Right atrium auricular region (tissue), 2 donors: ENCODE results near the gene SCO1. TPM values are rescaled to one million over a fixed set of nuclear protein-coding genes. Genes with fewer than 3 reads are reported as not detected.
"Not testable (repeated sequence)": the region's sequence is repeated elsewhere in the genome, so short reads cannot be mapped to it uniquely, and the experiment has no call there.

Experiments used
- DNase-seq: peaks from one replicate; pipeline ENCODE4 v3.0.0-alpha.2; 2019; ENCODE audit warnings: low spot score
- H3K27ac ChIP-seq, 2 donors: fragments of 200-600 bp; sonication (generic); 1 replicate in 1 of 2; 2 replicates in 1 of 2; pipeline ENCODE4 v1.5.1; 2016 to 2019
- H3K27me3 ChIP-seq, 2 donors: fragments of 200-600 bp; sonication (generic); one replicate each; pipeline versions ENCODE4 v1.5.1 to v1.6.0; 2017 to 2019
- H3K36me3 ChIP-seq: fragments of 200-600 bp; sonication (generic); one replicate; pipeline ENCODE4 v1.5.1; 2016
- H3K4me1 ChIP-seq, 2 donors: fragments of 200-600 bp; sonication (generic); one replicate each; pipeline versions ENCODE4 v1.5.1 to v1.6.0; 2017 to 2019
- H3K4me3 ChIP-seq, 2 donors: fragments of 200-600 bp; sonication (generic); 1 replicate in 1 of 2; 2 replicates in 1 of 2; pipeline ENCODE4 v1.5.1; 2017 to 2019; ENCODE audit warnings: mild to moderate bottlenecking in 1 of 2, moderate library complexity in 1 of 2
- H3K9me3 ChIP-seq, 2 donors: fragments of 200-600 bp; sonication (generic); one replicate each; pipeline ENCODE4 v1.5.1; 2019
- total RNA-seq, 2 donors: library from RNA; depleted of rRNA; stranded (reverse); fragments of >200 nt; gene quantifications; one replicate each; pipeline ENCODE4 v1.1.0, GENCODE V29; 2016
- TF ChIP-seq, protein P1 (sequence below), 2 donors: fragments of 200-600 bp; sonication (generic); IDR thresholded peaks; one replicate each; pipeline ENCODE4 v1.5.1; 2019; ENCODE audit warnings: antibody characterized with exemption in 2 of 2

SCO1 gene
- total RNA-seq, 2 donors from 2014 or later = 14.6 to 21.6 TPM

GRCh38 chr17:10735821-10736220 lies 38.5 kb upstream of the SCO1 start:
- H3K27me3 ChIP-seq = no peaks in the 10 kb centered on the region
- H3K27ac ChIP-seq = no peak overlapping the region
- TF ChIP-seq, protein P1, sequence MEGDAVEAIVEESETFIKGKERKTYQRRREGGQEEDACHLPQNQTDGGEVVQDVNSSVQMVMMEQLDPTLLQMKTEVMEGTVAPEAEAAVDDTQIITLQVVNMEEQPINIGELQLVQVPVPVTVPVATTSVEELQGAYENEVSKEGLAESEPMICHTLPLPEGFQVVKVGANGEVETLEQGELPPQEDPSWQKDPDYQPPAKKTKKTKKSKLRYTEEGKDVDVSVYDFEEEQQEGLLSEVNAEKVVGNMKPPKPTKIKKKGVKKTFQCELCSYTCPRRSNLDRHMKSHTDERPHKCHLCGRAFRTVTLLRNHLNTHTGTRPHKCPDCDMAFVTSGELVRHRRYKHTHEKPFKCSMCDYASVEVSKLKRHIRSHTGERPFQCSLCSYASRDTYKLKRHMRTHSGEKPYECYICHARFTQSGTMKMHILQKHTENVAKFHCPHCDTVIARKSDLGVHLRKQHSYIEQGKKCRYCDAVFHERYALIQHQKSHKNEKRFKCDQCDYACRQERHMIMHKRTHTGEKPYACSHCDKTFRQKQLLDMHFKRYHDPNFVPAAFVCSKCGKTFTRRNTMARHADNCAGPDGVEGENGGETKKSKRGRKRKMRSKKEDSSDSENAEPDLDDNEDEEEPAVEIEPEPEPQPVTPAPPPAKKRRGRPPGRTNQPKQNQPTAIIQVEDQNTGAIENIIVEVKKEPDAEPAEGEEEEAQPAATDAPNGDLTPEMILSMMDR (IDR thresholded peaks at IDR 0.05) = no peak
- H3K4me3 ChIP-seq = no peak overlapping the region
- peaks cover 0 to 4% of the 10 kb centered on the region in 2 donors for H3K4me1 ChIP-seq
- DNase-seq = peak; percentile 52
- no peaks in the 10 kb centered on the region for H3K36me3 ChIP-seq
- H3K9me3 ChIP-seq = no peaks in the 10 kb centered on the region

GRCh38 chr17:10735251-10735650 lies 37.9 kb upstream of the SCO1 start:
- Histone ChIP-seq H3K27me3 (no peaks in the 10 kb centered on the region), H3K4me1 (peaks cover 0 to 4% of the 10 kb centered on the region in 2 donors), H3K27ac (no peak overlapping the region), H3K9me3 (no peaks in the 10 kb centered on the region), H3K4me3 (no peak overlapping the region), H3K36me3 (no peaks in the 10 kb centered on the region)
- no peak for DNase-seq
- TF ChIP-seq, protein P1 (IDR thresholded peaks at IDR 0.05) = no peak

DNA sequence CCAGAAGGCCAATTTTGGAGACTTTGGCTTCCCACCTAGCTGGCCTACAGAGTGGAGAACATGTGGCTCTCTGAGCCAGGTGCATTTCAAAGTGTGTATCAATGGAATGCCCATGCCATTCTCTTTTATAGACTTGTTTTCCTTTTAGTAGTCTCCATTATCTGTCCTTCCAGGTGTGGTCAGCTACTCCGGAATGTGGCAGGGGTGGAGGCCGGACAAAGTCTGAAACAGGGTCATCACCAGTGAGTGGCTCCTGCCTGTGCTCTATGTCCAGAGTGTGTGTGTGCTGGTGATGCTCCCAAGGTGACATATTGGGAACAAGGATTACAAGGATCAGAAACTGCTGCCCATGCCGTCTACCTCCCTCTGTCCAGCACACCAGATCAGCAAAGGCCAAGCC lies 36.3 kb upstream of the SCO1 start:
- Histone ChIP-seq H3K9me3 (no peaks in the 10 kb centered on the region), H3K36me3 (no peaks in the 10 kb centered on the region), H3K27ac (no peak overlapping the region), H3K27me3 (no peaks in the 10 kb centered on the region), H3K4me3 (no peak overlapping the region), H3K4me1 (peaks cover 0 to 11% of the 10 kb centered on the region in 2 donors)
- DNase-seq = peak; percentile 56
- TF ChIP-seq, protein P1 (IDR thresholded peaks at IDR 0.05) = no peak

DNA sequence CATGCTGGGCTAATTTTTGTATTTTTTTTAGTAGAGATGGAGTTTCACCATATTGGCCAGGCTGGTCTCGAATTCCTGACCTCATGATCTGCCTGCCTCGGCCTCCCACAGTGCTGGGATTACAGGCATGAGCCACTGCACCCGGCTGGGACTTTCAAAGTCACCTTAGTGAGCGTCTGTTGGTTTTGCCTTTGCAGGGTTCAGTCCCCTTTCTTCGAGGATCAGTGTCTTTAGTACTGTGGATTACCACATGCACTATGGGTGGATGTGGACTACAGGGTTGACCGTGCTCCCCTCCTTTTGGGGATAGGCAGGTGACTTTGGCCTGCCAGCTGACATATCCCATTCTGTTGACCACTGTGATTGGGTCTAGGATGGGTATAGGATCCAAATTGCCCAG lies 34.8 kb upstream of the SCO1 start:
- peak; percentile 26 for DNase-seq
- H3K27me3 ChIP-seq, H3K4me1 ChIP-seq, H3K9me3 ChIP-seq, H3K27ac ChIP-seq, H3K36me3 ChIP-seq, H3K4me3 ChIP-seq: not testable (repeated sequence)

GRCh38 chr17:10731408-10731879 lies 34.1 kb upstream of the SCO1 start:
- Histone ChIP-seq H3K4me1 (peaks cover 0 to 7% of the 10 kb centered on the region in 2 donors), H3K27ac (no peak overlapping the region), H3K4me3 (no peak overlapping the region), H3K9me3 (no peaks in the 10 kb centered on the region), H3K36me3 (no peaks in the 10 kb centered on the region), H3K27me3 (no peaks in the 10 kb centered on the region)
- TF ChIP-seq, protein P1 (IDR thresholded peaks at IDR 0.05) = no peak
- peak; percentile 53 for DNase-seq

DNA sequence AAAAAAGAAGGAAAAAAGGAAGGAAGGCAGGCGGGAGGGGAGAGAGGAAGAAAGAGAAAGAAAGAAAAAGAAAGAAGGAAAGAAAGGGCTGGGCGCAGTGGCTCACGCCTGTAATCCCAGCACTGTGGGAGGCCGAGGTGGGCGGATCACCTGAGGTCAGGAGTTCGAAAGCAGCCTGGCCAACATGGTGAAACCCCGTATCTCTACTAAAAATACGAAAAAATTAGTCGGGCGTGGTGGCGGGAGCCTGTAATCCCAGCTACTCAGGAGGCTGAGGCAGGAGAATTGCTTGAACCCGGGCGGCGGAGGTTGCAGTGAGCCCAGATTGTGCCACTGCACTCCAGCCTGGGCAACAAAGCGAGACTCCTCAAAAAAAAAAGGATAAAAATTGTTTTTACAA lies 32.9 kb upstream of the SCO1 start:
- not testable (repeated sequence) for H3K36me3 ChIP-seq, H3K27me3 ChIP-seq, H3K9me3 ChIP-seq, H3K4me1 ChIP-seq
- Histone ChIP-seq H3K4me3 (peak overlapping the region; percentile 67 to 76), H3K27ac (peak overlapping the region; percentile 90 to 95)
- DNase-seq = peak; percentile 54
